Nephron (organoid): Measurements from ENCODE around the gene ZNF134.

Experiments
- H3K27ac Mint-ChIP-seq, 3 experiments: 2 replicates each; pipeline ENCODE4 v1.8.0; 2020; ENCODE audit warnings: mixed read lengths in 3 of 3, mild to moderate bottlenecking in 2 of 3, moderate library complexity in 1 of 3
- H3K27me3 Mint-ChIP-seq: 2 replicates; pipeline ENCODE4 v1.8.0; 2021; ENCODE audit warnings: low read depth, mild to moderate bottlenecking, moderate library complexity, mixed read lengths
- H3K36me3 Mint-ChIP-seq: 2 replicates; pipeline ENCODE4 v1.8.0; 2020; ENCODE audit warnings: low read depth, mixed read lengths
- H3K4me1 Mint-ChIP-seq: 2 replicates; pipeline ENCODE4 v1.8.0; 2020; ENCODE audit warnings: mixed read lengths
- H3K4me3 Mint-ChIP-seq, 3 experiments: 2 replicates each; pipeline ENCODE4 v1.8.0; 2020; ENCODE audit warnings: mild to moderate bottlenecking in 3 of 3, mixed read lengths in 3 of 3, moderate library complexity in 2 of 3
- H3K9me3 Mint-ChIP-seq: 2 replicates; pipeline ENCODE4 v1.8.0; 2020; ENCODE audit warnings: mixed read lengths
- TF ChIP-seq, protein P1 (sequence below), 3 experiments: fragments of 200-600 bp; sonication (generic); IDR thresholded peaks; one replicate each; pipeline ENCODE4 v1.5.0; 2021; ENCODE audit warnings: antibody characterized with exemption in 3 of 3; ENCODE audit not compliant: unreplicated experiment in 3 of 3

Gene ZNF134

GRCh38 chr19:57656346-57656745, 42.3 kb downstream of the ZNF134 start:
- peaks cover 38% of the 10 kb centered on the region for H3K27me3 Mint-ChIP-seq
- no peak overlapping the region for H3K27ac Mint-ChIP-seq

DNA sequence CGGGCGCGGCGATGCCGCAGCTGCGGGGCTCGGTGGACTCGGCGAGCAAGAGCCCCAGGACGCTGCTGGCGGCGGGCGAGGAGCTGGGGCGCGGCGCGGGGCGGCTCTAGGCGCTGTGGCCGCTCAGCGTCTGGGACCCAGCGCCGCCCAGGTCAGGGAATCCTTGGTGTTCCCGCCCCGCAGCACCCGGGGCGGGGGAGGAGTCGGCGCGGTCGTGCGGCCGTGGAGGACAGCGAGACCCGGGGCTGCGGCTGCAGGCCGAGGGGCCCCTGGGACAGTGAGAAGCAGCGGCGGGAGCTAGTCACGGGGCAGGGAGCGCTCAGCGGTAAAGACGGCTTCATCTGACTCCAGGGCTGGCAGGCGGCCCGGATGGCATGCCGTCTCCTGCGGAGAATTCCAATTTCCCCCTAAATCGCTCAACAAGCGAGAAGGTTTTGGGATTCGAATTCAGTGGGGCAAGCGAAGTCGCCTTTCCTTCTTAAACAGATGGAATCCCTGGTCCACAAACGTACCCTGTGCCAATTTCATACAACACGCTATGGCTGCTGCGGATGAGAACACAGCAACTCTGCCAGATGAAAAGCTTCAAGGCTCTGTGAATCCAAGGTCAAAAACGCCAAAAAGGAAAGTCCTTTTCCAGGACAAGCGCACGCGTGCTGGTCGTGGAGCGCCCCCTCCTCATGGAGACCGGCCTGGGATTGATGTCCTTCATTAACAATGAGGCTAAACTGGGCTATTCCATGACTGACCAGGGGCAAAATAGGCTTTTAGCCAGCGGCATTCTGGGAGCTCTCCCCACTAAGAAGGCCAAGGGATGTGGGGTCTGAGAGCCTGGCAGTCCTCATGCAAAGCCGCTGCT, 50.5 kb downstream of the ZNF134 start:
- no peaks in the 10 kb centered on the region for H3K9me3 Mint-ChIP-seq
- TF ChIP-seq, protein P1, sequence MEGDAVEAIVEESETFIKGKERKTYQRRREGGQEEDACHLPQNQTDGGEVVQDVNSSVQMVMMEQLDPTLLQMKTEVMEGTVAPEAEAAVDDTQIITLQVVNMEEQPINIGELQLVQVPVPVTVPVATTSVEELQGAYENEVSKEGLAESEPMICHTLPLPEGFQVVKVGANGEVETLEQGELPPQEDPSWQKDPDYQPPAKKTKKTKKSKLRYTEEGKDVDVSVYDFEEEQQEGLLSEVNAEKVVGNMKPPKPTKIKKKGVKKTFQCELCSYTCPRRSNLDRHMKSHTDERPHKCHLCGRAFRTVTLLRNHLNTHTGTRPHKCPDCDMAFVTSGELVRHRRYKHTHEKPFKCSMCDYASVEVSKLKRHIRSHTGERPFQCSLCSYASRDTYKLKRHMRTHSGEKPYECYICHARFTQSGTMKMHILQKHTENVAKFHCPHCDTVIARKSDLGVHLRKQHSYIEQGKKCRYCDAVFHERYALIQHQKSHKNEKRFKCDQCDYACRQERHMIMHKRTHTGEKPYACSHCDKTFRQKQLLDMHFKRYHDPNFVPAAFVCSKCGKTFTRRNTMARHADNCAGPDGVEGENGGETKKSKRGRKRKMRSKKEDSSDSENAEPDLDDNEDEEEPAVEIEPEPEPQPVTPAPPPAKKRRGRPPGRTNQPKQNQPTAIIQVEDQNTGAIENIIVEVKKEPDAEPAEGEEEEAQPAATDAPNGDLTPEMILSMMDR (IDR thresholded peaks at IDR 0.05; ENCODE audit: unreplicated experiment in 3 of 3) = no peak
- H3K36me3 Mint-ChIP-seq = no peaks in the 10 kb centered on the region
- peaks cover 7% of the 10 kb centered on the region for H3K4me1 Mint-ChIP-seq
- H3K27ac Mint-ChIP-seq = peak overlapping the region; percentile 91 to 95 (median 93)
- H3K27me3 Mint-ChIP-seq = peaks cover 24% of the 10 kb centered on the region
- peak overlapping the region; percentile 87 to 93 (median 87) for H3K4me3 Mint-ChIP-seq

More at GRCh38 chr19:57656346-57656745, 42.3 kb downstream of the ZNF134 start:
- Mint-ChIP-seq H3K4me1 (no peaks in the 10 kb centered on the region), H3K36me3 (no peaks in the 10 kb centered on the region), H3K4me3 (no peak overlapping the region), H3K9me3 (peaks cover 31% of the 10 kb centered on the region)
- TF ChIP-seq, protein P1 (IDR thresholded peaks at IDR 0.05; ENCODE audit: unreplicated experiment in 3 of 3) = no peak

DNA sequence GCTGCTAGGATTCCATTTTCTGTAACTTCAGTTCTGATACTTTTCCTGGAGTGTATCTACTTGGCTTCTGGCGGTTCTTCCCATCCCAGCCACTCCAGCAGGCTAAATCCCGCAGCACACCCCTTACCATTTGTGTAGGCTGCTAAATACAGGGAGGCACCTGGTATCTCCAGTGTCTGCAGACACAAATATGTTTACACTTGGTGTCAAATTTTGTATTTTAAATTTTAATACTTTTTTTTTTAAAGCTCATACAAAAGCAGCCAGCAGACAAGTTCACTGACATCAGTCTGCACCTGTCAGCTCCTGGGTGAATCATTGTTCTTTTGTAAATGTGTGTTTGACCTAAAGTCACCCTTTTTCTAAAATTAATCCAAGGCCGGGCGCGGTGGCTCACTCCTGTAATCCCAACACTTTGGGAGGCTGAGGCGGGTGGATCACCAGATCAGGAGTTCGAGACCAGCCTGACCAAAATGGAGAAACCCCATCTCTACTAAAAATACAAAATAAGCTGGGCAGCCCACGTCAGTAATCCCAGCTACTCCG, 51.3 kb downstream of the ZNF134 start:
- H3K27ac Mint-ChIP-seq = peak overlapping the region; percentile 91 to 95 (median 93)
- H3K27me3 Mint-ChIP-seq = peaks cover 19% of the 10 kb centered on the region
- H3K4me1 Mint-ChIP-seq = peaks cover 7% of the 10 kb centered on the region
- TF ChIP-seq, protein P1 (IDR thresholded peaks at IDR 0.05; ENCODE audit: unreplicated experiment in 3 of 3) = no peak
- peak overlapping the region; percentile 87 to 93 (median 87) for H3K4me3 Mint-ChIP-seq
- no peaks in the 10 kb centered on the region for H3K36me3 Mint-ChIP-seq
- H3K9me3 Mint-ChIP-seq = no peaks in the 10 kb centered on the region

DNA sequence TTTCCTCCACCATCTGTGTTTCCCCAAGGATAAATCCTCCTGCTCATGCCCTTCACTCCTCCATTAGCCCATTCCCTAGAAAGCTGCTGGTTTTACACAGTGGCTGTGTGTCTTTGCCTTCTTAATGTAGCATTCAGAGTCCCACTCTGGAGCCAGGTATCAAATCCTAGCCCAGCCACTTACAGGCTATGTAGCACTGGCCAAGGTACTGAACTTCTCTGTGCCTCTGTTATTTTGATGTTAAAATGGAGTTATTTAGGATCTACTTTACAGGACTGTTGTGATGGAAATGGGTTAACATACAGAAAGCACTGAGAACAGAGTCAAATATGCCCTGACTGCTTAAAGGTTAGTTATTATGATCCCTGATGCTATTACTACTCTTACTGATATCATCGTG, 53.2 kb downstream of the ZNF134 start:
- H3K27ac Mint-ChIP-seq = no peak overlapping the region

DNA sequence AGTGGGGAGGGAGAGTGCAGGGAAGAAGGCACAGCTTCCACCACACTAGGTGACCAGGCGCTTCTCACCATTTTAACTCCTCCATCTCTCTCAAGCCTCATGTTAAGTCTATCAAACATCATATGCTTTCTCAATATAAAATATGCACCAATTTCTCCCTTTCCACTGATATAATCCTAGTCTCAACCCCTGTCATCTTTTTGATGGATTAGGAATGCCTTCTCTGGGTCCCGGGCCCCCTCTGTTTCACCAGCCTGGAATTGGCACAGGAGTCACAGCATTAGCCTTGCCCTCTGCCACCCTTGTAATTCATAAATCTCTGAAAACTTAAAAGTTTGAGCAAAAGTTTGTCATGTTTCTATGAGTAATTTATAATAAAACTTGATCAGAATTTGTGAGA, 54.6 kb downstream of the ZNF134 start, which contains the start of gene ZSCAN4:
ZSCAN4 (plus strand) TSS at position 301 of the 400 bp plus-strand sequence. CDS start 7,211 bp downstream, outside the sequence.
- H3K9me3 Mint-ChIP-seq = no peaks in the 10 kb centered on the region
- TF ChIP-seq, protein P1 (IDR thresholded peaks at IDR 0.05; ENCODE audit: unreplicated experiment in 3 of 3) = no peak
- H3K27ac Mint-ChIP-seq = no peak within 1 kb of the TSS
- H3K4me1 Mint-ChIP-seq = peaks cover 7% of the 10 kb centered on the region
- H3K36me3 Mint-ChIP-seq = no peaks in the 10 kb centered on the region
- H3K27me3 Mint-ChIP-seq = peaks cover 22% of the 10 kb centered on the region
- H3K4me3 Mint-ChIP-seq = no peak within 1 kb of the TSS

More for the DNA sequence above, 53.2 kb downstream of the ZNF134 start:
- H3K4me1 Mint-ChIP-seq = peaks cover 7% of the 10 kb centered on the region
- peaks cover 22% of the 10 kb centered on the region for H3K27me3 Mint-ChIP-seq
- no peaks in the 10 kb centered on the region for H3K9me3 Mint-ChIP-seq
- peak overlapping the region in 1 of 3 experiments; percentile 69 for H3K4me3 Mint-ChIP-seq
- TF ChIP-seq, protein P1 (IDR thresholded peaks at IDR 0.05; ENCODE audit: unreplicated experiment in 3 of 3) = no peak
- H3K36me3 Mint-ChIP-seq = no peaks in the 10 kb centered on the region
